HG02870 (cell line): ENCODE results near the gene FPGS.
"Not testable (repeated sequence)": the region's sequence is repeated elsewhere in the genome, so short reads cannot be mapped to it uniquely, and the experiment has no call there.

ENCODE experiments used
- ATAC-seq: cut with Tn5 transposase; IDR thresholded peaks from one replicate; pipeline ENCODE4 v1.9.1; 2021; ENCODE audit warnings: mild to moderate bottlenecking, moderate library complexity; ENCODE audit not compliant: unreplicated experiment

Gene FPGS, protein sequence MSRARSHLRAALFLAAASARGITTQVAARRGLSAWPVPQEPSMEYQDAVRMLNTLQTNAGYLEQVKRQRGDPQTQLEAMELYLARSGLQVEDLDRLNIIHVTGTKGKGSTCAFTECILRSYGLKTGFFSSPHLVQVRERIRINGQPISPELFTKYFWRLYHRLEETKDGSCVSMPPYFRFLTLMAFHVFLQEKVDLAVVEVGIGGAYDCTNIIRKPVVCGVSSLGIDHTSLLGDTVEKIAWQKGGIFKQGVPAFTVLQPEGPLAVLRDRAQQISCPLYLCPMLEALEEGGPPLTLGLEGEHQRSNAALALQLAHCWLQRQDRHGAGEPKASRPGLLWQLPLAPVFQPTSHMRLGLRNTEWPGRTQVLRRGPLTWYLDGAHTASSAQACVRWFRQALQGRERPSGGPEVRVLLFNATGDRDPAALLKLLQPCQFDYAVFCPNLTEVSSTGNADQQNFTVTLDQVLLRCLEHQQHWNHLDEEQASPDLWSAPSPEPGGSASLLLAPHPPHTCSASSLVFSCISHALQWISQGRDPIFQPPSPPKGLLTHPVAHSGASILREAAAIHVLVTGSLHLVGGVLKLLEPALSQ

GRCh38 chr9:127802576-127803443 is at the start of gene FPGS:
TSS of gene FPGS (plus strand) at chr9:127802882. CDS start at chr9:127802925, 43 bp downstream.
- peak; percentile 71 for ATAC-seq

GRCh38 chr9:127753148-127753547 is 49.5 kb upstream of the FPGS start:
- no peak for ATAC-seq

- ATAC-seq: no peak
Measured at GRCh38 chr9:127753622-127754021, 49.1 kb upstream of the FPGS start.

DNA sequence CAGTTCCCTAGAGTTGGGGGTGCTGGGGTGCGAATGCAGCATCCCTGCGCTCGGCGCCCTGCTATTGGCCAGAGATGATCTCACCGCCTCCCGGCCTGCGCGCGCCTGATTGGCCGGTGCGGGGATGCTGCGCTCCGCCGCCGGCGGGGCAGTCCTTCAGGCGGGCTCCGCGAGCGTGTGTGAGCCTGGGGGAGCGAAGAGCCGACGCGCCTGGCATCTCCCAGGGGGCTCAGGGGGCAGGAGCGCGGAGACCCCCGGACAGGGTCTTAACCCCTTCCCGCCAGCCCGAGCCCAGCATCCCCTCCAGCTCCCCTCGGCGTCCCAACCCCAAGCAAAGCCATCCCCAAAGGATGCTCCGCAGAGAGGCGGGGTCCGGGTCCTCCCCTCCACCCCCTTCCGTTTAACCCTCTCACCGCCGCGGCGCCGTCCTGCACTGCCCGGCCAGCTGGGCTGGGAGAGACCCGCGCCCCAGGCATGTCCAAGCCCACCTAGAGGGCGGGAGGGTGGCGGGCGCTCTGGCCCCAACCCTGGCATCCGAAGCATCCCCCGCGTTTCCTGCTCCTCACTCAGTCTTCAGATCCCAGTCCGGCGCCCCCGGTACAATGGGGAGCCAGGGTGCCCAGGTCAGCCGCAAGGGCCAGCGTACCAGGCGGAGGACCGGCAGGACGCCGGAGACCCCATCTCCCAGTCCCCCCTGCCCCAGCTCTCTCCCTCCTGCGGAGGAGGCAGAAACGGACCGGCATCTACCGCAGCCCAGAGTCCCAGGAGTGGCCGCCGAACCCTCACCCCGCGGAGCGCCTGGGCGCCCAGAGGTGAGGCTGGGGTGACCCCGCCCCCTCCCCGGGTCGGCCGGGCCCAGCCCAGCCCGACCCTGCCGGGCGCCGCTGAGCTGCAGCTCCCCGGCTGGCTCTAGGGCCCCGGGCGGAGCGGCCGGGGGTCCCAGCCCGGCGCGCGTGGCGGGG is 48.3 kb upstream of the FPGS start:
- ATAC-seq: no peak

- ATAC-seq: no peak
Measured at GRCh38 chr9:127755061-127756060, 47.3 kb upstream of the FPGS start.

- no peak for ATAC-seq
Measured at GRCh38 chr9:127756233-127756632, 46.4 kb upstream of the FPGS start.

DNA sequence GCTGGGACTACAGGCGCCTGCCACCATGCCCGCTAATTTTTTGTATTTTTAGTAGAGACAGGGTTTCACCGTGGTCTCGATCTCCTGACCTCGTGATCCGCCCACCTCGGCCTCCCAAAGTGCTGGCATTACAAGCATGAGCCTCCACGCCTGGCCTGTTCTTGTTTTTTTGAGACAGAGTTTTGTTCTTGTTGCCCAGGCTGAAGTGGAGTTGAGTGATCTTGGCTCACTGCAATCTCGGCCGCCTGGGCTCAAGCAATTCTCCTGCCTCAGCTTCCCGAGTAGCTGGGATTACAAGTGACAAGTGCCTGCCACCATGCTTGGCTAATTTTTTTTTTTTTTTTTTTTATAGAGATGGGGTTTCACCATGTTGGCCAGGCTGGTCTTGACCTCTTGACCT is 45.9 kb upstream of the FPGS start:
- ATAC-seq: not testable (repeated sequence)

GRCh38 chr9:127758843-127759242 is 43.8 kb upstream of the FPGS start:
- no peak for ATAC-seq

GRCh38 chr9:127761061-127761460 is 41.6 kb upstream of the FPGS start:
- no peak for ATAC-seq

GRCh38 chr9:127761491-127761956 is 41.2 kb upstream of the FPGS start:
- no peak for ATAC-seq

- ATAC-seq: no peak
Measured at GRCh38 chr9:127762111-127762676, 40.5 kb upstream of the FPGS start.

GRCh38 chr9:127763918-127764384 is 38.7 kb upstream of the FPGS start:
- ATAC-seq: no peak

DNA sequence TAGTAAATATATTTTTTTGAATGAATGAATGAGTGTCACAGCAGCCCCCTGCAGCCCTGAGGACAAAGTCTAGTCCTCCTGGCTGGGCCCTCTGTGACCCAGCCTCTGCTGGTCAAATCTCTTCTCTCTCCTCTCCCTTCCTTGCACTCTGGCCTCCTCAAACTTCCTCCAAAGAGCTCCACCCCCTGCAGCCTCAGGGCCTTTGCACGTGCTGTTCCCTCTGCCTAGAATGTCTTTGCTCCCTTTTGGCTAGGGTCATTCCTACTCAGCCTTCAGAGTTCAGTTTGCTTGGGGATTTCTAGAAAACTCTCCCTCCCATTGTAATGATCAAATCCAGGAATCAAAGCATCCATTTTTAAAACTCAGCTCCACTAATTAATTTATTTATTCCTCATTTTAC is 37.3 kb upstream of the FPGS start:
- no peak for ATAC-seq

GRCh38 chr9:127767410-127767809 is 35.3 kb upstream of the FPGS start:
- ATAC-seq: no peak

- no peak for ATAC-seq
Measured at GRCh38 chr9:127767909-127768331, 34.8 kb upstream of the FPGS start.

DNA sequence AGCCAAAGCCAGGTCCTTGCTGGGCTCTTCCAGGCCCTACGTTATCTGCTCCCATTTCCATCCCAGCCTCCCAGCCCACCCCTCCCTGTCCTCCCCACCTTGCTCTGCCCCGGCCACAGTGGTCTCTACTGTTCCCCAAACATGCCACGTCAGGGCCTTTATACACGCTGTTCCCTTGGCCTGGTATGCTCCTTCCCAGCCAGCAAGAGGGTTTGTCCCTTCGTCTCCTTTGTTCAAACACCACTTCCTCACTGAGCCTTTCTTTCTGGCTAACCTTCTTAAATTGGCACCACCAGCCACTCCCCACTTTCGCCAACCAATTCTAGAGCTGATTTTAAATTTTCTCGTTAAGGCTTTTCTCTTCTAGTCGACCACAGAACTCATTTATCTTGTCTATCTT is 34.0 kb upstream of the FPGS start:
- no peak for ATAC-seq

GRCh38 chr9:127769101-127769500 is 33.6 kb upstream of the FPGS start:
- ATAC-seq: no peak

DNA sequence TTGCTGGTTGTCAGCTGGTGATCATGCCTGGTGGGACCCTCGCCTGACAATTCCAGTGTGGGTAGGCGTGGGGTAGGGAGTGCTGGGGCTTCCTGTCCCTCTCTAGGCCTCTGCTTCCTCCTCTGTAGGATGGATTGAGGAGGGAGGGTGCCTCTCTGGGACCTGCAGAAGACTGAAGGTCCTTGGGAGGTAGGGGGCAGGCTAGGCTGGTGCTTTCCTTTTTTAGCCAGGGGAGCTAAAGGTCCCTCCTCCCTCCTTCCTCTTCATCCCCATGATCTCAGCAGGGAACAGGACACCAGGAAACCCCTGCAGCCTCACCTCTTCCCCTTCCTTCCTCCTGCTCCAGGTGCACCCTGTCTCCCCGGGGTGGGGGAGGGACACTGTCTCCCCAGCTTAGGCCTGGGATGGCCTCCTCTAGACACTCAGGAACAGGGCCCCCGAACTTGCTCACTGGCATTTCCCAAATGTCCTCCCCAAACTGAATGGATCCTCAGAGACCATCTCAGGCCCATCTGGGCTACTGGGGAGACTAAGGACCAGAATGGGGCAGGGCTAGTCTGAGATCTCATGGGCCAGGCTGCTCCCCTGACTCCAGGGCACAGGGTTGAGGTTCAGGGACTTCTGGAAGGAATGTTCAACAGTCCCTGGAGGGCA is 32.6 kb upstream of the FPGS start:
- no peak for ATAC-seq
